ENCODE data around the gene NVL.
"Not testable (repeated sequence)": the region's sequence is repeated elsewhere in the genome, so short reads cannot be mapped to it uniquely, and the experiment has no call there.

The NVL gene

DNA sequence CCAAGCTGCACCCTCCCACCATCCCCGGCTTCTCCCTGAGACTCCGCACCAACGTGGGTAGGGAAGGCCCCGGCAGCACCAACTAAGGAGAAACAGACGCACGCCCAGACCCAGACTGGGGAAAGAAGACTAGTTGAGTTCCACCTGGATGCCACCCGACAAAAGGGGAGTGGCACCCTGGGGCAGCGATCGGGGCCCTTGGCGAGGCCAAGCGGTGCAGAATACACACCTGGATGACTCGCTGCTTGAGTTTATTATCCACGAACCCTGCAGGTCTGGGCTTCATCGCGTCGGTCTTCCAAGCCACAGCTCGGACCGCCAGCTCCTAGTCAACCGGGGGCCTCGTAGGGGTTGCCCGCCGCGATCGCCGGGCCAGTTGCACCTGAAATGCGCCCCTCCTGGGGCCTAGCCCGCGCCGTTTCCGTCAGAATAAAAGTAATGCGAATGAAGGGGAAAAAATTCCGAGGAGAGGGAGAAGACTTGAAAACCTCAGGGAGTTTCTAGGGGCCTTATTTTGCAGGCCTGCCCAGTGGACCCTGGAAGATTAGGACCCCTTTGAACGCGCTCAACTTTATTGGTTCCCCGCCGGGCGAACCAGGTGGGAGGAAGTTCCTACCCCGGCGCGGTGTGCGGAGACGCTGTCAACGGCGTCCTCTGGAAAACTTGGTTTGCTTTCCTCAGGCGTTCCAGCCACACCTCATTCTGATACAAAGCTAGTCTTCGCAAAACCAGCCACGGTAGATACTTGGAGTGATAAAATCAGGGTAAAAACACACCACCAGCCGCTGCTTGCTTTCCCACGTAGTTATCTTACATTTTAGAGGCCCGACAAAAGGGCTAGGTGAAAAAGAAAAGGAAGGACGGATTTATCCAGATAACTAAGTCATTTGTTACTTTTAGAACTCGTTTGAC lies at the start of gene NVL:
TSS of gene NVL (minus strand) at position 331 of the 912 bp plus-strand sequence. CDS start at position 286, 45 bp downstream.
- DNase-seq: peak; percentile 88

DNA sequence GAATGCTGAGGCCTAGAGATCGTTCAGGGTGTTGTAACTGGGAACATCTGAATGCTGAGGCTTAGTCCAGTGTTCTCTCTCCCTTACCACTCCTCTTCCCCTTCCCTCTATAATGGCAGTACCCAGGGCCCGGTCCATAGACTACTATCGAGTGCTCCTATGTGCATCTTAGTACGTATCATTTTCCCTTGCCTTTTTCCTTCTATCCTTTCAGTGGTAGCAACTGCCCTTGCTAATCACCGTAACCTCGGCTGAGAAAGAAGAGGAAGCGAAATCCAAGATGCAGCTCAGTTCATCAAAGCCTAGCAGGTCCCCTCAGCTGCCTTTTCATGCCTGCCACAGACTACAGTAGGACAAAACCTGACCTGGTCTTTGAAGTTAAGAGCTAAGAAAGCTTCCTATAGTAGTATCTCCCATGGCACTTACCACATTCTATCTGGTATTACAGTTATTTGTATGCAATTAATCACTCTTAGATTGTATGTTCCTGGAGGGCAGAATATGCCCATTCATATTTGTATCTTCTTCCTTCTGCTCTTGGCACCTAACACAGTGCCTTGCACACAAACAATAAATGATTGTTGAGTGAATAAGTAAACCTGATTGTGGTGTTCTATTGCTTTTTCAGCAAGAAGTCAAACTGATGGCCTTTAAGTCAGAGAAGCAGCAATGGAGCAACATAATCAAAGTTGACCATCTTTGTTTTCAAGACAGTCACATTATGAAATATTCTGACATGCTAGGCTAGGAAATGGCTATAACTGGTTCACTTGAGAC lies 49.1 kb upstream of the NVL start:
- no peak for DNase-seq

DNA sequence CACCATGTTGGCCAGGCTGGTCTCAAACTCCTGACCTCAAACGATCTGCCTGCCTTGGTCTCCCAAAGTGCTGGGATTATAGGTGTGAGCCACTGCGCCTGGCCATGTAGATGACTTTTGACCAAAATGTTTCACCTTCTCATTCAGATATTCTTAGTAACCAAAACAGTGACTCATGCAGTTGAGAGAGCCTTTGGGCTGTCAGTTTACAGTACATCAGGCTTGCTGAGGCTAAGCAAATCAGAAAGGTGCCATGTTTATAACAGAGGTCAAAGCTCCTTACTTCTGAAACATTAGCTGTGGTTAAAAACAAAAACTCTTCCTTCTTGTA lies 47.7 kb upstream of the NVL start:
- no peak for DNase-seq

DNA sequence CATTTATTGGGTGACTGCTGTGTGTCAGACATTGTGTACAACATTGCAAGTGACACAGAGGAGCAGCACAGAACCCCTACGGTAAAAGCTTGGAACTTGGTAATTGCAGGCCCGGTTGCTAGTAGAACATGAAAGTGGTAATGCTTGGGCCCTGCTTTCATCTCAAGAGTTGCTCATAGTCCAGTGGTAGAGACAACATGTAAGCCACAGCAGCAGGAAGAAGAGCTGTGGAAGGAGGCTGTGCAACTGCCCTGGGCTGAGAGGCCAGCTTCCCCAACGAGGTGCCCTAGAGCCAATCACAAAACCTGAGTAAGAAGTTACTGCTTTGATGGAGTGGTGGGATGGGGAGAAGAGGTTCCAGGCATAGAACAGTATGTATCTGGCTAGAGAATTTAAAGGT lies 45.1 kb upstream of the NVL start:
- DNase-seq: no peak

DNA sequence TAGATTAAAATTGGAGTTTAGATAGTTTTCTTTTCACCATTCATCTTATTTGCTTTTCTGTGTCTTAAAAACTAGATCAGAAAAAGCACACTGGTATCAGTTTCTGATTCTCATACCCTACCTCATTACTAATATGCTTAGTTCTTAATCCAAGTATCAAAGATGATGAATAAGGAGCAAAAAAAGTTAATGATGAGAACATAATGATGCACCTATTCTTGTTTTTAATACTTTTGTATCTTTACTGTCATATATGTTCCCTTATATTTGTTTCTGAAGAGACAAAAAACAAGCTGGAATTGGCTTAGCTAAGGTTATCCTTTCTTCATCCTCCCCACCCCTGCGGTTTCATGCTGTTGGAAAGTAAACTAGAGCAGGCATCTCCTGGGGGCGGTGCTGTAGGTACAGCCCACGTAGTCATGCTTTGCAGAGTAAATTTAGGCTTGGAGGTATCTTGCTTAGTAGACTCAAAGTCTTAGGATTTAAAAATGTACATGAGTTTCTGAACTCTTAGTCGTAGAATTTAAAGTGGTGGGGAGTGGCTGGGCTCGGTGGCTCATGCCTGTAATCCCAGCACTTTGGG lies 43.1 kb upstream of the NVL start:
- DNase-seq: no peak

DNA sequence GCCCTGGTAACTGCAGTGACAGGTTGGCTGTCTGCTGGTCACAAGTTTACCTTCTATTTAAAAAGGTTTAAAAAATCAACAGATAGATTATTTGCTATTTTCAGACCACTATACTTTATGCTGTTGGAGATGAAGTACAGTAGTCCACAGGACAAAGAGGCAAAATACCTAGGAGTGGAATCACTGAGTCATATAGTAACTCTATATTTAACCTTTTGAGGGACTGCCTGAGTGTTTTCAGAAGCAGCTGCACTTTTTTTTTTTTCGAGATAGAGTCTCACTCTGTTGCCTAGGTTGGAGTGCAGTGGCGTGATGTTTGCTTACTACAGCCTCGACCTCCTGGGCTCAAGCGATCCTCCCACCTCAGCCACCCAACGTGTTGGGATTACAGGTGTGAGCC lies 38.4 kb upstream of the NVL start:
- no peak for DNase-seq

DNA sequence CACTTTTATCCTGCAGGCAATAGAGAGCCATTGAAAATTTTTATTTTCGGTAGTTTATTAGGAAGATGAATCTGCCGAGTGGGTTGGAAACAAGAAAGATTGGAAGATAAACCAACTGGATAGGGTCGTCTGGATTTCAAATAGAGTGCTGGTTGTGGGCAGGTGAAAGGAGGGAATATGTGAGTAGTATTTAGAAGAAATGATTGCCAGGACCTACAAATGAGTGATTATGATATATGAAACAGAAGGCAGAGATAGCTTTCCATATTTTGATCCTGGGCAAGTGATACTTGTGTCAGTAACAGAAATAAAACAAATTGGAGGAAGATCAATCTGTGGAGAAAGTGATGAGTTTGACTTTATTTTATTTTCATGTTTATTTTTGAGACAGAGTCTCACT lies 29.2 kb upstream of the NVL start:
- DNase-seq: no peak

DNA sequence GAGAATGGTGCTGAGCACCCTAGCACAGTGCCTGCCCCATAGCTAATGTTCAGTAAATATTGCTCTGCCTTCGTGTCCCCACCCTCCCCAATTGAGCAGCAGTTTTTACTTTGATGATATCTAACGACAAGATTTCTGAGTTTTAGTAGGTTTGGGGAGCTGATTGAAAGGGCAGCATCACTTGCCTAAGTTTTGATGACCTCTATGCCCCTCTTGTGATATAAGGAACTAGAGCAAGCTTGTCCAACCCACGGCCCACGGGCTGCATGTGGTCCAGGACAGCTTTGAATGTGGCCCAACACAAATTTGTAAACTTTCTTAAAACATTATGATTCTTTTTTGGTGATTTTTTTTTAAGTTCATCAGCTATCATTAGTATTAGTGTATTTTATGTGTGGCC lies 28.3 kb upstream of the NVL start:
- DNase-seq: no peak

DNA sequence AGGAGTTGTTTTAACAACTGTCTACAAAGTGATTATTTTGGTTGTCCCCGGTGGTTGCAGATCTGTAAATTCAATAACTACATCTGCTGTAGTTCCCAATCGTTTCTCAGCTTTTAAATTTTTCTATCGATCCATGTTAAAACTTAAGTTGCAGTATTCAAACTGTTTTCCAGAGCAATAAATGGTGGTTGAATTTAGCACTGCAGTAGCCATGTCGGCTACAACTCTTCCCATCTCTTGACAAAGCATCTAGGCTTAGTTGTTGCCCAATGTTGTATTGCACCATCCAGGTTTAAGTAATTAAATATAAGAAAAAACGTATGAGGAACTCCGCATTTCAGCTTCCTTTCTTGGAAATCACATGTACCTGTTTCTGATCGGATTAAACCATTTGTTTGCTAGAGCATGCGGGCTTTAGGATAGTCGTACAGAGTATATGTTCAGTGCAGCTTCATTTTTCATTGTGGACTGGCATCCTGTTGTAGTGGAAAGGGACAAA lies 27.7 kb upstream of the NVL start:
- DNase-seq: no peak

DNA sequence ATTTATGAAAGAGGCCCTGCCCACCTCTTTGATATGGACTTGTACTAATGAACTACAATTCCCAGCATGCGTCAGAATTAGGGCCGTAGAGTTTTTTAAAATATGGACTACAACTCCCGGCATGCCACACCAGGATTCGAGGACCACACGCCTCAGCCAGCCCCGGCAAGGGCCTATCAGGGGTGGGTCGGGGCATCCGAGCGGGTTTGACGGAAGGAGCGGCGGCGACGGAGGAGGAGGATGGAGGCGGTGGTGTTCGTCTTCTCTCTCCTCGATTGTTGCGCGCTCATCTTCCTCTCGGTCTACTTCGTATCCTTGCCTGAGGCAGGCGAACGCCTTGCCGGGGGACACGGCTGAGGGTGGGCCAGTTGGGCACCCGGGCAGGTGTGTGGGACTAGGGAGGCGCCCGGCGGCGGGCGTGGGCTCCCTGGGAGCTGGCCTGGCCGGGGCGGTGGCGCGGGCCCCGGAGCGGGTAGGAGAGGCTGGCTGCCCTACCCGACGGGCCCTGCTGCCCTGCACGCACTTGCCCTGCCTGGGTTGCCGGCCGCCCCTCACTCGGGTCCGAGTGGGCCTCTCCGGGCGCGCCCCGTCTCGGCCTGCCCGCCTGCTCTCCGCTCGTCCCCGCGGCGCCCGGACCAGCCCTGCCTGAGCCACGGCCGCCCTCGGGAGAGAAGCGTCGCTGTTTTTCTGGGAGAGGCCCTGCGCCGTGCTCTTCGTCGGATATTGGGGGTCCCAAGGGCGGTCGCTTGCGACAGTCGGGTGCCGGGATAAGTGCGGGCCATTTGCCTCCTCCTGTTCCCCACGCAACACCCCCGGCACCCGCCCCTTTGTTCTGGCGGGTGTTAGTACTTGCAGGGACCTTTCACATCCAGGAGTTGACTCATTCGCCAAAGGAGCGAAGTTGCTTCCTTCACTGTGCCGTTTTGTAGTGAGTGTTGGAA lies 27.0 kb upstream of the NVL start, which contains the start of gene CNIH4:
TSS of gene CNIH4 (plus strand) at position 195 of the 941 bp plus-strand sequence. CDS start at position 241, 46 bp downstream.
- peak; percentile 91 for DNase-seq

DNA sequence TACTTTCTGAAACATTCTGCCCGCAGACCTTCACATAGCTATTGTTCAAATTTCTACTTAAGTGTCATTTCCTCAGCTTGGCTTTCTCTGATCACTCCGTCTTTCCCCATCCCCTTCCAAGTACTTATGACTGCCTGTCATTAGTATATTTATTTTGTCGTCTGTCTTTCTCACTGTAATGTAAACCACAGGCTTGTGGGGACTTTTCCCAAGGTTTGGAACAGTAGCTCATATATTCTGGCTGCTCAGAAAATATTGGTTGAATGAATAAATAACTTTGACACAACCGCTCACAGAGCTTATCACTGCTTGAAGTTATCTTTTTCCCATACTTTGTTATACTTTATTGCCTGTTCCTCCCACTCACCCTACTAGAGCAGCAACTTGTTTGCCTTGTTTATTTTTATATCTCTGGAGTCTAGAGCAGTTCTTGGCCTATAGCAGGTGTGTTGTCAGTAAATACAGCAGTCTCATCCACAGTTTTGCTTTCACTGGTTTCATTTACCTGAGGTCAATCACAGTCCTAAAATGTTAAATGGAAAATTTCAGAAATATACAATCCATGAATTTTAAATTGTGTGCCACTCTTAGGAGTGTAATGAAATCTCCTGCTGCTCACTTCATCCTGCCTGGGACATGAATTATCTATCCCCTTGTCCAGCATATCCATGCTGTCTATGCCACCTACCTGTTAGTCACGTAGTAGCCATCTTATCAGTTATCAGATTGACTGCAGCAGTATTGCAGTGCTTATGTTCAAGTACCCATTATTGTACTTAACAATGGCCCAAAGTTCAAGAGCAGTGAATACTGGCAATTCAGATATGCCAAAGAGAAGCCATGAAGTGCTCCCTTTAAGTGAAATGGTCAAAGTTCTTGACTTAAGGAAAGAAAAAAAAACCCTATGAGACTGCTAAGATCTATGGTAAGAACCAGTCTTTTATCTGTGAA lies 24.3 kb upstream of the NVL start:
- no peak for DNase-seq

DNA sequence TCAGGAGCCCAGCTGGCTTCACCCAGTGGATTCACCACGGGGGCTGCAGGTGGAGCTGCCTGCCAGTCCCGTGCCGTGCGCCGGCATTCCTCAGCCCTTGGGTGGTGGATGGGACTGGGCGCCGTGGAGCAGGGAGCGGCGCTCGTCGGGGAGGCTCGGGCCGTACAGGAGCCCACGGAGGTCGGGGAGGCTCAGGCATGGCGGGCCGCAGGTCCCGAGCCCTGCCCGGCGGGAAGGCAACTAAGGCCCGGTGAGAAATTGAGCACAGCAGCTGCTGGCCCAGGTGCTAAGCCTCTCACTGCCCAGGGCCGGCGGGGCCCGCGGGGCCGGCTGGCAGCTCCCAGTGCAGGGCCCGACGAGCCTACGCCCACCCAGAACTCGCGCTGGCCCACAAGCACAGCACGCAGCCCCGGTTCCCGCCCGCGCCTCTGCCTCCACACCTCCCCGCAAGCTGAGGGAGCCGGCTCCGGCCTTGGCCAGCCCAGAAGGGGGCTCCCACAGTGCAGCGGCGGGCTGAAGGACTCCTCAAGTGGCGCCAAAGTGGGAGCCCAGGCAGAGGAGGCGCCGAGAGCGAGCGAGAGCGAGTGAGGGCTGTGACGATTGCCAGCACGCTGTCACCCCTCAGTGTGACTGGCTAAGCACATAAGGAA lies 22.6 kb upstream of the NVL start:
- not testable (repeated sequence) for DNase-seq

DNA sequence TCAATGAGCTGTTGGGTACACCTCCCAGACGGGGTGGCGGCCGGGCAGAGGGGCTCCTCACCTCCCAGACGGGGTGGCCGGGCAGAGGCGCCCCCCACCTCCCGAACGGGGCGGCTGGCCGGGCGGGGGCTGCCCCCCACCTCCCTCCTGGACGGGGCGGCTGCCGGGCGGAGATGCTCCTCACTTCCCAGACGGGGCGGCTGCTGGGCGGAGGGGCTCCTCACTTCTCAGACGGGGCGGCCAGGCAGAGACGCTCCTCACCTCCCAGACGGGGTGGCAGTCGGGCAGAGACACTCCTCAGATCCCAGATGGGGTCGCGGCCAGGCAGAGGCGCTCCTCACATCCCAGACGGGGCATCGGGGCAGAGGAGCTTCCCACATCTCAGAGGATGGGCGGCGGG lies 19.7 kb upstream of the NVL start:
- not testable (repeated sequence) for DNase-seq

DNA sequence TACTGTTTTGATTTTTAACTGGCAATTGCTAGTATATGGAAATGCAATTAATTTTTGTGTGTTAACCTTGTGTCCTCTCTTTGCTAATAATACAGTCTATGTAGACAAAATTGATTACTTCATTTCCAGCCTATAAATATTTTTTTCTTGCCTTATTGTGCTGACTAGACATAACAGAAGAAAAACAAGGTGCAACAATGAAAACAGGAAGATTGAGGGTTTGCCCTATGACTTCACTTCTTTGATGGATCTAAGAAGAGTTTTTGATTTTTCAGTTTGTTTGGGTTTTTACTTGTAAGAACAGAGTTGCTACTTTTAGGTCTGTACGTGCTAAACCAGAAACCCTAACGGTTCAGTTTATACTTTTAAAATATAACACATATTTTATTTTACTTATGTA lies 18.2 kb upstream of the NVL start:
- no peak for DNase-seq

DNA sequence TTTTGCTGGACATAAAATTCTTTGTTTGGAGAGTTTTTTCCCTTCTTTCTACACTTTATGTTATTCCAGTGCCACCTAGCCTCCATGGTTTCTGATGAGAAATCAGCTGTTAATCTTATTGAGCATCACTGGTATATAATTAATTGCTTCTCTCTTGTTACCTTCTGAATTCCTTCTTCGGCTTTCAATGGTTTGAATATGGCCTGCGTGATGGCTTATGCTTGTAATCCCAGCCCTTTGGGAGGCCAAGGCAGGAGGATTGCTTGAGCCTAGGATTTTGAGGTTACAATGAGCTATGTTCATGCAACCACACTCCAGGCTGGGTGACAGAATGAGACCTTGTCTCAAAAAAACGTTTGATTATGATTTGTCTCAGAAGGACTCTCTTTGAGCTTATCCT lies 13.7 kb upstream of the NVL start:
- DNase-seq: no peak

DNA sequence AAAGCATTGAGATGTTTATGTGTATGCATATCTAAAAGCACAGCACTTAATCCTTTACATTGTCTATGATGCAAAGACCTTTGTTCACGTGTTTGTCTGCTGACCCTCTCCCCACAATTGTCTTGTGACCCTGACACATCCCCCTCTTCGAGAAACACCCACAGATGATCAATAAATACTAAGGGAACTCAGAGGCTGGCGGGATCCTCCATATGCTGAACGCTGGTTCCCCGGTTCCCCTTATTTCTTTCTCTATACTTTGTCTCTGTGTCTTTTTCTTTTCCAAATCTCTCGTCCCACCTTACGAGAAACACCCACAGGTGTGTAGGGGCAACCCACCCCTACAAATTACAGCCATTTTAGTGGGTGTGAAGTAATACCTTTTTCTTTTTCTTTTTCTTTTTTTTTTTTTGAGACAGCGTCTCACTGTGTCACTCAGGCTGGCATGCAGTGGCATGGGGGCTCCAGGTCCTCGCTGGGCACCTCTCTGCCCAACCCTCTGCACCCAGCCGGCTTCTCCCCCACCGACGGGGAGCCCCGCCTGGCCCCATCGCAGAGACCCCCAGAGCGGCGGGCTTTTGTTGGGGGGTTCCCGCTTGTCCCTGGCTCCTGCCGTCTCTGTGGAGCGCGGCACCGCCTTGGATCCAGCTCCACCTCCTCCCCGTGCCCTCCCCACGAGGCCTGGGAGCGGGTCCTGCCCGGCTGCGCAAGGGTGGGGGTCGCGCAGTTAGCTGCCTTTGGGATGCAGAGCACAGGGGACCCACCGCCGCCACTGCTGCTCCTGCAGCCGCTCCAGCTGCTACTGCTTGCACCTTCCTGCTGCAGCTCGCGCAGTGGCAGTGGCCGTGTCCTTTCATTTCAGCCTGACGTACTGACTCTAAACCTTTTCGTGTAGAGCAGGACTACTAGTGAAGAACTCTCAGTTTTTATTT lies 10.7 kb upstream of the NVL start:
- not testable (repeated sequence) for DNase-seq

DNA sequence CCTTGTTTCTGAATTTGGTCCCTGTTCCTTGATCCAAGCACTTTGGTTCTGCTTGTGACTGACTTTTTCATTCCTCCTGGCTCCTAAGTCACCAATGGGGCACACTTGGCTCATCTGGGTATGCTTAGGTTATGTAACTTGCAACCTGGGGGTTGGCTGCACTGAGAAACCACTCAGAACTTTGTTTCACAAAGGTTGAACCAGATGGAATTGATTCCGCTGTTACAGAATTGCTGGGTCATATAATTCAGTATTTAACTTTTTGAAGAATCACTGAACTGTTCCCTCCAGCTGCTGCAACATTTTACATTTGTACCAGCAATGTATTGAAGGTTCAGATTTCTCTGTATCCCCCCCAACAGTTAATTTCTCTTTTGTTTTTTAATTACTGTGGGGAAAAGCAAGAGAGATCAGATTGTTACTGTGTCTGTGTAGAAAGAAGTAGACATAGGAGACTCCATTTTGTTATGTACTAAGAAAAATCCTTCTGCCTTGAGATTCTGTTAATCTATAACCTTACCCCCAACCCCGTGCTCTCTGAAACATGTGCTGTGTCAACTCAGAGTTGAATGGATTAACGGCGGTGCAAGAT lies 9.6 kb upstream of the NVL start:
- no peak for DNase-seq

DNA sequence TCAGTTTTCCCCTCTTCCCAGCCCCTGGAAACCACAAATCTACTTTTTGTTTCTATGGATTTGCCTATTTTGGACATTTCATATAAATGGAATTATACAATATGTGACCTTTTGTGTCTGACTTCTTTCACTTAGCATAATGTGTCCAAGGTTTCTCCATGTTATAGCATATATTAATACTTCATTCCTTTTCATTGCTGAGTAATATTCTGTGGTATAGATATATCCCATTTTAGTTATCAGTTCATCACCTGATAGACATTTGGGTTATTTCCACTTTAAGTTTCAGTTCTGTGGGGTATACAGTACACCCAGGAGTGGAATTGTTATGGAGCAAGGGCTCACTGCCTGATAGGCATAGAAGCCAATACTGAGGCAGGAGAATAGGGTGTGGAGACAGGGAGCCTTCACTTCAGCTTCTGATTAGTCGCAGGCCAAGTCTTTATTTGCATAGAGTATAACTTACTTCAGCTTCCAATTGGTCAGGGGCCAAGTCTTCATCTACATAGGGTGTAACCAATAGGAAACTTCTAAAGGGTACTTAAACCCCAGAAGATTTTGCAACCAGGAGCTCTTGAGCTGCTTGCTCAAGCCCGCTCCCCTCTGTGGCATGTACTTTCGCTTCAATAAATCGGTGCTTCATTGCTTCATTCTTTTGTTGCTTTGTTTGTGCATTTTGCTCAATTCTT lies 8.3 kb upstream of the NVL start:
- DNase-seq: no peak
